Central memory CD8-positive, alpha-beta T cell (primary cell): Measurements from ENCODE around the gene DUSP7.
A peak's percentile ranks its signal among the peaks of the same experiment; 100 is the strongest.

Experiments
- ATAC-seq: fragments of 150-1000 bp; cut with Tn5 transposase; replicated peaks from 2 replicates; pipeline ENCODE4 v1.10.0; 2022; ENCODE audit warnings: mild to moderate bottlenecking, moderate FRiP score, moderate number of reproducible peaks; ENCODE audit not compliant: poor library complexity, severe bottlenecking; ENCODE audit errors: extremely low read depth
- DNase-seq, 2 donors: peaks; one replicate each; pipeline ENCODE4 v3.0.0; 2021; ENCODE audit warnings: low spot score in 2 of 2
- H3K27ac Mint-ChIP-seq: one replicate; pipeline ENCODE4 v1.8.0; 2022; ENCODE audit warnings: low read depth, mild to moderate bottlenecking, moderate library complexity, mixed read lengths
- H3K27me3 Mint-ChIP-seq: one replicate; pipeline ENCODE4 v1.8.0; 2022; ENCODE audit warnings: mixed read lengths
- H3K36me3 Mint-ChIP-seq: one replicate; pipeline ENCODE4 v1.8.0; 2022; ENCODE audit warnings: mild to moderate bottlenecking, moderate library complexity, mixed read lengths; ENCODE audit not compliant: insufficient read depth
- H3K4me1 Mint-ChIP-seq: one replicate; pipeline ENCODE4 v1.8.0; 2022; ENCODE audit warnings: mixed read lengths
- H3K4me3 Mint-ChIP-seq: one replicate; pipeline ENCODE4 v1.8.0; 2022; ENCODE audit warnings: mild to moderate bottlenecking, moderate library complexity, mixed read lengths
- H3K9me3 Mint-ChIP-seq: one replicate; pipeline ENCODE4 v1.8.0; 2022; ENCODE audit warnings: mixed read lengths

The DUSP7 gene

DNA sequence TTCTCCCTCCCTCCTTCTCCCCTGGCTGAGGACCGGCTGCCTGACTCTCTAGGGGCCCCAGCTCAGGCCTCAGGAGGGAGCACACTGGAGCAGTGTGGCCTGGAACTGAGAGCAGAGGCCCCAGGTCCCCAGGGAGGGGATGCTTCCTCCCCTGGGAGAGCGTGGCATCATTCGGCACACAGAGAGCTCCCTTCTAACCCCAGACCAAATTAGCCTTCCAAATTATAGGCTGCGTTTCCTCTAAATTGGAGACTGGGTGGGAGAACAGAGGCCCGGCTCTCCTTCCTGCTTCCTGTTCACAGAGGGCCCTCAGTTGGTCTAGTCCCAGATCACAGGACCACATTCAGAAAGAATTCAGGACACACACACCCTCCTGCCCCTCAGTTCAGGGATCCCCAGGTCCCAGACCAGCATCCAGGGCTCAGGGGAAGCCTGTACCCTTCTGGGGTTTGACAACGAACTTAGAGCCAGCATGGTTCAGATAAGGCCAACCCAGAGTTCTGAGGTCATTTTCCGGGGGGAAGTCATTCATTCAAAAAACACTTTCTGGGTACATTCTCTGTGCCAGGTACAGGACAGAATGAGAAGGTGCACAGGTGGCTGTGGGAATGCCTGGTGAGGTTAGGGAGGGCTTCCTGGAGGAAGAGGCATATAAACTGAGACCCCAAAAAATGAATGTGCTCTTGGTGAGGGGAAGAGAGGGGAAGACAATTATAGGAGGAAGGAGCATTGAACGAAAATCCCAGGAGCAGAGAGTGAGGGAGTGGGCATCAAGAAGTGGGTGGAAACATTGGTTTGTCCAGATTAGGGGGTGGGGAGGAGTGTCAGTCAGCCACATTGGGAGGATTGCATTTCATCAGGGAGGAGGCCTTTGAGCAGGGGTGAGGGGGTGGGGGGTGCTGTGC is 32.3 kb downstream of the DUSP7 start:
- Mint-ChIP-seq H3K4me1 (no peaks in the 10 kb centered on the region), H3K4me3 (no peak overlapping the region), H3K9me3 (no peaks in the 10 kb centered on the region), H3K27me3 (no peaks in the 10 kb centered on the region), H3K36me3 (no peaks in the 10 kb centered on the region), H3K27ac (peak overlapping the region; percentile 18)
- ATAC-seq (no peak), DNase-seq (no peak)

DNA sequence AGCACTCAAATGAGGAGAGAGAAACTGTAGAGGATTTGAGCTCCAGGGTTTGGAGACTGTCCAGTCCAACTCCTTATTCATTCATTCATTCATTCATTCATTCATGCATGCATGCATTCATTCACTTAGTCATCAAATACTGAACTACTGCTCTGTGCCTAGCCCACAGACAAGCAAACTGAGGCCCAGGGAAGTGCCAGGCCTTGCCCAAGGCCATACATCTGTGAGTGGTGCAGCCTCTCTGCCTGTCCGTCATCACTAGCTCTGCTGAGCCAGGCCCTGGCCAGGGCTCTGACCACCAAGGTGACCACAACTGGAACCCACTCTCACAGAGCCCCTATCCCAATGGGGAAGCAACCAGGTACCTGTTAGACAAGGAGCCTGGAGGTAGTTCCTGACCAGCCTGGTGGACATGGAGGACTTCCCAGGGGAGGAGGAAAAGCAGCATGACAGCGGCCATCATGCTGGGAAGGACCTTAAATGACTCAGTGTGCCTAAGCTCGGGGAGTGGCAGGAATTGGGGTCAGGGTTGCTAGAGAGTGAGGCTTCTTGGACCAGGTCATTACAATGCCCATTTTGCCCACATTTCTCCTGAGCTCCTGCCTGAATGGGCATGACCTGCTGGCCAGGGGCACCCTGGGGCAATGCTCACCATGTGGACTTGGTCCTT is 33.1 kb downstream of the DUSP7 start:
- no peak for ATAC-seq
- DNase-seq: no peak
- Mint-ChIP-seq H3K9me3 (no peaks in the 10 kb centered on the region), H3K36me3 (no peaks in the 10 kb centered on the region), H3K4me3 (no peak overlapping the region), H3K27me3 (no peaks in the 10 kb centered on the region), H3K4me1 (no peaks in the 10 kb centered on the region), H3K27ac (no peak overlapping the region)

DNA sequence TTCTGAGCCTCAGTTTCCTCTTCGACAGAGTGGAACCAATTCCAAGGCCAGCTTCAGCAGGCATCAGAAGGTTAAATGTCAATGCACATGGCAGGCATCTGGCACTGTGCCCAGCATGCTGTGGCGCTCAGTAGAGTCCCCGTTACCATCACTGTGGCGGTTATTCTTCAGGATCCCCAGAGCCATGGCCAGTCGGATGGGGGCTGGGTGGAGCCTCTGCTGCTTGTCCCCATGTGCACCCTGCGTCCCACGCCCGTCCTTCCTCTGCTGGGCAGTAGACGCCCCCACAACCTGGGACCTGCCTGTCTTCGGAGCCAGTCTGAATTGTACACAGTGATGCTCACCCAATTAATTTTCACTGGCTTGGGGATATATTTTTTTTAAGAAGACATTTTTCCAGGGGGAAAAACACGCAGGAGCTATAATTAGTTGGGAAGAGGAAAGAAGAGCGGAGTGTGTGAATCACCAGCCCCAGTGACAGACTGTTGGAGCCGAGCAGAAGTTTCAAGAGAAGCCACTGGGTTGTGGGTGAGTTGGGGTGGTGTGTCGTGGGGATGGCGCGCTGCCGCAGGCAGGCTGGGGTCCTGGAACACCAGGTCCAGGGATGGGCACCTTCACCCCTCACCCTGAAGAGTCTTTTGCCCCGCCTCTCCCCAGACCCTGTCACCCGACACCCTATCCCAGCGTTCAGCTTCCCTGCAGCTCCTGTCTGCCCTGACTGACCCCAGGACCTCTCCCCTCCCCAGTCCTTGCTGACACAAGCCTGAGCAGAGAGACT is 33.9 kb downstream of the DUSP7 start:
- ATAC-seq (no peak), DNase-seq (no peak)
- H3K9me3 Mint-ChIP-seq: no peaks in the 10 kb centered on the region
- no peak overlapping the region for H3K4me3 Mint-ChIP-seq
- H3K27me3 Mint-ChIP-seq: no peaks in the 10 kb centered on the region
- no peaks in the 10 kb centered on the region for H3K4me1 Mint-ChIP-seq
- H3K27ac Mint-ChIP-seq: peak overlapping the region; percentile 7
- H3K36me3 Mint-ChIP-seq: no peaks in the 10 kb centered on the region

DNA sequence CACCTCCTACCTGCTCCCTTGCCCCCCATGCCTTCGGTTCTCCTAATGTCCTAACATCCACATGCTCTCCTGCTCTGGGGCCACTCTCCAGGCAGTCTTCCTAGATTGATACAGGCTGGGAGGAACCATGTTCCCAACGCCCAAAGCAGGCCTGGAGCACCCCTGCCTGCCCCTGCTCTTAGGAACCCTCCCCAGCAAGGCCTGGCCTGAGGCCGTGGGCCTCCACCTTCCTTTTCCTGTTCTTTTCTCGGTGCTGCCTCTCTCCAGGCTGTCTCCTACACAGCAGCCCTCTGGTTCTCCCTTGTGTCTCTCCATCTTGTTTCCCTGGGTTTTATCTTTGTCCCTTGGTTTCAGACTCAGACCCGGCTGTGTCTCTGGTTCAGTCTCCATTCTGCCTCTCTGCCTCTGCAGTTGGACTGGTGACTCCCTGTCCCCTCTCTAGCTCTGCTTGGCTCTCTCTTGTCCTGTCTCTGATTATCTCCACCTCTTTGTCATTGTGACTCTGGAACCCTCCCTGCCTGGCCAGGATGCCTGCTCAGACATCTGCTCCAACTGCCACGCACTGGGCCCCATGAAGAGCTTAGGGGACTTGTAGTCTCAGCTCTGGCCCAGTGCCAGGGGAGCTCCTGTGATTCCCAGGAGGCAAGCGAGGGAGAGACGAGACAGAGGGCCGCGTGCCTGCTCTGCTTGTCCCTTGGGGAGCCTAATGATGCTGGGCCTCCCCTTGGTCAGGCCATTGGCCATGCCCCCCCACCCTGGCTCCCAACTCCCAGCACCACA is 34.7 kb downstream of the DUSP7 start:
- Mint-ChIP-seq H3K36me3 (no peaks in the 10 kb centered on the region), H3K9me3 (no peaks in the 10 kb centered on the region), H3K4me1 (no peaks in the 10 kb centered on the region), H3K27me3 (no peaks in the 10 kb centered on the region), H3K27ac (peak overlapping the region; percentile 7), H3K4me3 (no peak overlapping the region)
- ATAC-seq (no peak), DNase-seq (no peak)

DNA sequence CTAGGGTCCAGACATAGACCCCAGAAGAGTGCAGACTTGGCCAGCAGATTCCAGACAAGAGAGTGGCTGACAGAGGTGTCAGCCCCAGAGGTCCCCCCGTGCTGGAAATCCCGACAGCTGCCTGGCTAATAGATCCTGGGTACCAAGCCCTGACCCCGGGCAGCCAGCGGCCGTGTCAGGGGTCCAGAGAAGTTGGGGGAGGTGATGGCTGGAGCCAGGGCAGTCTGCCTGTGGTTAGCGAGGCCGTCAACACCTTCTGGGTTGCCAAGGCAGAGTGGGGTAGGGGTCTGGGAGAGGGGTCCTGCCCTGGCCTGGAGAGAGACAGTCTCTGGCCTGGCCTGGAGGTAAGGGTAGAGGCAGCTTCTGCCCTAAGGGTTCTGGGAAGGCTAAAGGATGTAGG is 35.6 kb downstream of the DUSP7 start:
- ATAC-seq (no peak), DNase-seq (no peak)
- no peak overlapping the region for H3K4me3 Mint-ChIP-seq
- no peaks in the 10 kb centered on the region for H3K4me1 Mint-ChIP-seq
- no peaks in the 10 kb centered on the region for H3K9me3 Mint-ChIP-seq
- H3K36me3 Mint-ChIP-seq: no peaks in the 10 kb centered on the region
- no peak overlapping the region for H3K27ac Mint-ChIP-seq
- no peaks in the 10 kb centered on the region for H3K27me3 Mint-ChIP-seq

DNA sequence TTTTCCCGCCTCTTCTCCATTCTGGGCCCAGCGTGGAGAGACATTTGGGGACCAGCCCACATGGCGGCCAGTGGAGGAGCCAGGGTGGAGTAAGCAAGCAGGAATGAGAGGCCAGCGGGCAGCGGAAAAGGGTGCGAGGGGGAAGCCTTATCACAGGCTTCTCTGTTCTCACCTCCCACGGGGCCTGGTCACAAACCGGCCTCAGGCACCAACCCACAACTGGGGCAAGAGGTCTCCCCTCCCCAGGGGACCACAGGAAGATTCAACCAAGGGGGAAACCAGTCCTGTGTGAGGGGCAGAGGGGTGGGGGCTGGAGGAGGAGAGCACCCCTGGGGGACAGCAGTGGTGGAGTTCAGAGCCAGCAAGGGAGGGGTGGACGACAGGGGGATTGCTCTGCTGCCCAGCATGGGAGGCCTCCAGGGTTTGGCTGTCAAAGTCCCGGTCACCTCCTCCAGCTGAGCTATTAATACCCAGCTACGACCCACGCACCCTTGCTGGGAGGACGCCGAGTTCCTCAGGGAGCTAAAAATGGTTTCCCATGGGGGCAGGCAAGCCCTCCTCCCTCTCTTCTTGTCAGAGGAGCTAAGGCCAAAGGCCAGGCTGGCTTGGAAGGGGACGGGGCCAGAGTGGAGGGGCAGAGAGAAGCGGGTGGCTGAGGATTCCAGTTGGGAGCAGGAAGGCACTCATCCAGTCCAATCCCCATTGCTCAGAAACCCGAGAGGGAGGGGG is 36.9 kb downstream of the DUSP7 start:
- DNase-seq (no peak), ATAC-seq (no peak)
- H3K36me3 Mint-ChIP-seq: no peaks in the 10 kb centered on the region
- no peaks in the 10 kb centered on the region for H3K9me3 Mint-ChIP-seq
- no peaks in the 10 kb centered on the region for H3K27me3 Mint-ChIP-seq
- no peaks in the 10 kb centered on the region for H3K4me1 Mint-ChIP-seq
- H3K4me3 Mint-ChIP-seq: no peak overlapping the region
- no peak overlapping the region for H3K27ac Mint-ChIP-seq

DNA sequence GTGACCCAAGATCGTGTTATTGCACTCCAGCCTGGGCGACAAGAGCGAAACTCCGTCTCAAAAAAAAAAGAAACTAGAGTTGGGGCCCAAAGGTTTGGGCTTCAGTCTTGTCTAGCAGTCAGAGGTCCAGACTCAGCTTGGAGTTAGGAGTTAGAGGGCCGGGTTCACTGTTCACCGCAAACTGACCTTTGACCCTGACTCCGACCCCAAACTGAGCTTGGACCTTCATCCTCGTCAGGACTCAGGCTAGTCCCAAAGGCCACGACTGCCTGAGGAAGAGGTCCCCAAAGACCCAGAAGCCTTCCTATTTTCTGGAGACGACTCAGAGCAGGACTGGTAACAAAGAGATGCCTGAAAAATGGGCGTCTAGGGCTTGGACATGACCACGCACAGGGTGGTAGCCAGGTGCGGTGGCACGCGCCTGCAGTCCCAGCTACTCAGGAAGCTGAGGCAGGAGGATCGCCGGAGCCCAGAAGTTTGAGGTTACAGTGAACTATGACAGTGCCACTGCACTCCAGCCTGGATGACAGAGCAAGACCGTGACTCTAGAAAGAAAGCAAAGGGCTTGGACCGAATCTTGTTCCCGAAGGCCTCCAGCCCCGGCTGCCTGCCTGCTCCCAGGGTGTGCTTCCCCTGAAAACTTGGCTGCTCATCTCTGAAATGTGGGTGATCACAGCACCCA is 37.9 kb downstream of the DUSP7 start:
- Mint-ChIP-seq H3K4me1 (no peaks in the 10 kb centered on the region), H3K4me3 (no peak overlapping the region), H3K36me3 (no peaks in the 10 kb centered on the region), H3K9me3 (no peaks in the 10 kb centered on the region), H3K27me3 (no peaks in the 10 kb centered on the region), H3K27ac (no peak overlapping the region)
- no peak for ATAC-seq
- DNase-seq: no peak

DNA sequence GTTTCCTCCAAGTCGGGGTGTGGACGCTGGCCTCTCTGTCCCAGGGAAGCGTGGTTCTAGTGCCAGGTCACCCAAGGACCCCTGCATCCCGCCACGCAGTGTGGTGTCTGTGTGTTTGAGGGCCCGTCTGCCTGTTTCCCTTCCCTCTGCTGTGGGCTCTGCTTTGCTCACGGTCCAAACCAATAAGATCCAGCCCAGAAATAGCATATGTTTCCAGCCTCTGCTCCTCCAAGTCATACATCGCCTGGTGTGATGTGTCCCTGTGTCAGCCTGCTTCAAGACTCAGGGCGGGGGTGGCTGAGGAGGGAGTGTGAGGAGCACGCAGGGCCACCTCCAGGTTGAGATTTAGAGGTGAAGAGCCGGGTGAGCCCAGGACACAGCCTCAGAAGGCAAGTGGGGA is 38.8 kb downstream of the DUSP7 start:
- no peak for DNase-seq
- Mint-ChIP-seq H3K27me3 (no peaks in the 10 kb centered on the region), H3K36me3 (no peaks in the 10 kb centered on the region), H3K27ac (no peak overlapping the region), H3K4me3 (no peak overlapping the region), H3K4me1 (no peaks in the 10 kb centered on the region), H3K9me3 (no peaks in the 10 kb centered on the region)
- ATAC-seq: no peak

DNA sequence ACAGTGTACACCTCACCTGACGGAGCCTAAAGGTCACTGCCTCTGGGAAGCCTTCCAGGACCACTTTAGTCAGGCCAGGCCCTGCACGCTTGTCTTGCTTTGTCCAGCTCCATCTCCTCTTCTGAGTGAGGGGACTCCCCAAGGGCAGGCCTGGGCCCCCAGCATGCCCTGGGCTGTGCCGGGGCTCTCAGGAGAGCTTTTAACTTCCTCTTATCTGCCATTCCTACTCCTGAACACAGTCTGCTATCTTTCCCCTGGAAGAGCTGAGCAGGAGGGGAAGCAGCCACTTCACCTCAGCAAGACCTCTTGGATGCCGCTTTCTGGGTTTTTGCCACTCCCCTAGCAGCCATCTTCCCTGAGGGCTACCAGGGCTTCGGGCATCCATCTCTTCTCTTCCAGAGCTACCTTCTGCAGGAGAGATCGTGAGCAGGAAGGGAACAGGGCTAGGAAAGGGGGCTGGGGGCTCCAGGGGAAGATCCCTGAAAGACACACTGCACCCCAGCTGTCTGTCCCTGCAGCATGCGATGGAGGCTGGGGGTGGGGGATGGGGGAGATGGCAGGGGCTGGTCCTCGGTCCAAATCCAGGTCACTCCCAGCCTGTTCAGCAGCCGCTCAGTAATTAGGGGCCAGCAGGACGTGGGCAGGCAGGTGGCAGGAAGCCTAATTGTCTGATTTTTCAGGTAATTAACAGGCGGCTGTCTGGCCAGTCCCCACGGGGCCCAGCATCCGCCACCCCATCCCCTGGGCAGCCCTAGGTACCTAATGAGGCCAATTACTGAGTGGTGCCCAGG is 40.7 kb downstream of the DUSP7 start:
- Mint-ChIP-seq H3K27ac (no peak overlapping the region), H3K4me1 (no peaks in the 10 kb centered on the region), H3K9me3 (no peaks in the 10 kb centered on the region), H3K36me3 (no peaks in the 10 kb centered on the region), H3K4me3 (no peak overlapping the region), H3K27me3 (no peaks in the 10 kb centered on the region)
- ATAC-seq: no peak
- no peak for DNase-seq

DNA sequence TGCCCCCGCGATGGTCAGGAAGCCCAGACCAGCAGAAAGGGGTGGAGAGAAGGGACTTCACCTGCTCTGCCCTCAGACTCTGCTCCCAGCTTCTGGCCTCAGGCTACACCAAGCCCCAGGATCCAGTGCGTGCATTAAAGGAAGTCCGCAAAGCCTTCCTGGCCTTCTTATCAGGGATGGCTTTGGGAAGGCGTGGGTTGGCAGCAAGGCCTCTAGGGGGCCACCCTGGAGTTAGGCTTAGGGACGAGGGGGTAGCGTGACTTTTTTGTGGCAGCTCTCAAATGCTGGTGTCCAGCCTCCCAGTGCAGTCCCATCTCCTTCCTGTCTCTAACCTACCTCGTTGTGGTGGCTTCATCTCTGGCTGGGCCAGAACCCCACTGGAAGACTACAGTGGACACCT is 41.8 kb downstream of the DUSP7 start:
- Mint-ChIP-seq H3K9me3 (no peaks in the 10 kb centered on the region), H3K27me3 (no peaks in the 10 kb centered on the region), H3K4me3 (no peak overlapping the region), H3K36me3 (no peaks in the 10 kb centered on the region), H3K4me1 (no peaks in the 10 kb centered on the region), H3K27ac (no peak overlapping the region)
- DNase-seq (no peak), ATAC-seq (no peak)
